OCI-LY1 (cell line): ENCODE results near the gene DYRK3.

Source experiments
- CTCF ChIP-seq: fragments of 200-600 bp; sonication (generic), shearing (Covaris generic); IDR thresholded peaks from 2 replicates; pipeline ENCODE4 v1.5.1; 2017; ENCODE audit warnings: mild to moderate bottlenecking, antibody characterized with exemption, low read length, moderate library complexity, mixed read lengths
- EZH2 ChIP-seq: fragments of 200-600 bp; sonication (generic), shearing (Covaris generic); IDR thresholded peaks from 2 replicates; pipeline ENCODE4 v1.8.0; 2017; ENCODE audit warnings: borderline replicate concordance, mixed run types, mild to moderate bottlenecking, antibody characterized with exemption, low read length, moderate library complexity, mixed read lengths

DNA sequence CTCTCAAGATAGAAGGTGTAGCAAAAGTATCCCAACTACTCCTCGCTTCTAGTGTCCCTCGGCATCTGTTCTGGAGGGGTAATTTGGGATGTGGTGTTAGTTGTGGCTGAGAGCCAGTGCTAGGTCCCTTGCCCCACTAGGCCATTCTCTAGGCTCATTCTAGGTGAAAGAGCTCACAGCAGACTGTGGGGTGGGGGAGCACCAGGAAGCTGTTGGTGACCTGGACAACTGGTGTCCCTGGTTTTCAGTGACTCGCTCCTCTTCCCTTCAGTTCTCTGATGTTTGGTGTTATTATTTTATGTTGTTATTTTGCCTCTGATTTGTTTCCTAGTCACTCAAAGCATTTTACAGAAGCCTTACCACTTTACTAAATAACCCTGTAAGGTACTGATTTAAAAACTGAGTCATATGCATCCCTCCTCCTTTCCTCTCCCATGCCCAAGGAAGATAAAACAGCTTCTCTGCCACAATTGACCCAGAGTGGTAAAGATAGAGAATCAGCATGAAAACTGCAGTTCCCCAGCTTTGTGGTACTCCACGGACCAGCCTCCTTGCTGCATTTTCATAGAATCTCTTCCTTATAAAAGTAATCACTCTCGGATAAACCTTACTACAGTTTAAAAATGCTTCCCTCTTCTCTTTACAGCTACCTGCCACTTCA, 14.1 kb downstream of the DYRK3 start:
- no peak for TF ChIP-seq CTCF
- TF ChIP-seq EZH2, result no peak
